Testis (tissue), 2 donors: ENCODE data around the gene TMEM183A.

Experiments used
- POLR2A ChIP-seq: fragments of 450-650 bp; IDR thresholded peaks from one replicate; pipeline ENCODE4 v1.6.1; 2017; ENCODE audit warnings: antibody characterized with exemption, mild to moderate bottlenecking, moderate library complexity
- TF ChIP-seq, protein P1 (sequence below), 3 experiments: fragments of 450-650 bp in 2 of 3; fragments of 200-600 bp in 1 of 3; sonication (generic) in 1 of 3; IDR thresholded peaks; one replicate each; pipeline ENCODE4 v1.5.1; 2016 to 2019; ENCODE audit warnings: antibody characterized with exemption in 3 of 3, mild to moderate bottlenecking in 2 of 3, moderate library complexity in 1 of 3

DNA sequence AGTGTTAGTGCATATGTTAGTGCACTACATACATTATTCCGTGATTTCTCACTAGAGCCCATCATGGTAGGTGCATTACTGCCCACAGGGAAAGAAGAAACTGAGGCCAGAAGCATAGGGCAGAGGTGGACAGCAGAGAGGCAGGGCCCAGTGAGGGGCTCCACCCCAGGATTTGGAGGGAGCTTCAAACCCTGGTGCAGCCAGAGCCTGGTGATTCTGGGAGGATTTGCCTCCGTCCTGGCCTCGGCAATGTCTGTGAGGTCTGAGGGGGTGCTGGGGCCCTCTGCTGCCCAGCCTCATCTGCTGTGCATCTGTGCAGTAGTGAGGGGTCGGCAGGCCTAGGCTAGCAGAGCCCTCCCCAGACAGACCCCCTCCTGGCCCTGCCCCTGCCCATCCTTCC lies 41.9 kb downstream of the TMEM183A start:
- TF ChIP-seq, protein P1, sequence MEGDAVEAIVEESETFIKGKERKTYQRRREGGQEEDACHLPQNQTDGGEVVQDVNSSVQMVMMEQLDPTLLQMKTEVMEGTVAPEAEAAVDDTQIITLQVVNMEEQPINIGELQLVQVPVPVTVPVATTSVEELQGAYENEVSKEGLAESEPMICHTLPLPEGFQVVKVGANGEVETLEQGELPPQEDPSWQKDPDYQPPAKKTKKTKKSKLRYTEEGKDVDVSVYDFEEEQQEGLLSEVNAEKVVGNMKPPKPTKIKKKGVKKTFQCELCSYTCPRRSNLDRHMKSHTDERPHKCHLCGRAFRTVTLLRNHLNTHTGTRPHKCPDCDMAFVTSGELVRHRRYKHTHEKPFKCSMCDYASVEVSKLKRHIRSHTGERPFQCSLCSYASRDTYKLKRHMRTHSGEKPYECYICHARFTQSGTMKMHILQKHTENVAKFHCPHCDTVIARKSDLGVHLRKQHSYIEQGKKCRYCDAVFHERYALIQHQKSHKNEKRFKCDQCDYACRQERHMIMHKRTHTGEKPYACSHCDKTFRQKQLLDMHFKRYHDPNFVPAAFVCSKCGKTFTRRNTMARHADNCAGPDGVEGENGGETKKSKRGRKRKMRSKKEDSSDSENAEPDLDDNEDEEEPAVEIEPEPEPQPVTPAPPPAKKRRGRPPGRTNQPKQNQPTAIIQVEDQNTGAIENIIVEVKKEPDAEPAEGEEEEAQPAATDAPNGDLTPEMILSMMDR (IDR thresholded peaks at IDR 0.05) = no peak
- no peak for TF ChIP-seq POLR2A
